Stimulated activated CD4-positive, alpha-beta T cell treated with anti-CD3 and anti-CD28 coated beads, Interleukin-1b, Interleukin-23, amount 100 ng/mL, for 24 hours (primary cell): Measurements from ENCODE around the gene ACSL5.
A peak's percentile ranks its signal among the peaks of the same experiment; 100 is the strongest.
"Not testable (repeated sequence)": the region's sequence is repeated elsewhere in the genome, so short reads cannot be mapped to it uniquely, and the experiment has no call there.

ENCODE experiments used
- DNase-seq, 4 experiments: peaks; one replicate each; pipeline ENCODE4 v3.0.0-alpha.2; 2020; ENCODE audit warnings: low read depth in 4 of 4, low spot score in 1 of 4

Gene ACSL5

DNA sequence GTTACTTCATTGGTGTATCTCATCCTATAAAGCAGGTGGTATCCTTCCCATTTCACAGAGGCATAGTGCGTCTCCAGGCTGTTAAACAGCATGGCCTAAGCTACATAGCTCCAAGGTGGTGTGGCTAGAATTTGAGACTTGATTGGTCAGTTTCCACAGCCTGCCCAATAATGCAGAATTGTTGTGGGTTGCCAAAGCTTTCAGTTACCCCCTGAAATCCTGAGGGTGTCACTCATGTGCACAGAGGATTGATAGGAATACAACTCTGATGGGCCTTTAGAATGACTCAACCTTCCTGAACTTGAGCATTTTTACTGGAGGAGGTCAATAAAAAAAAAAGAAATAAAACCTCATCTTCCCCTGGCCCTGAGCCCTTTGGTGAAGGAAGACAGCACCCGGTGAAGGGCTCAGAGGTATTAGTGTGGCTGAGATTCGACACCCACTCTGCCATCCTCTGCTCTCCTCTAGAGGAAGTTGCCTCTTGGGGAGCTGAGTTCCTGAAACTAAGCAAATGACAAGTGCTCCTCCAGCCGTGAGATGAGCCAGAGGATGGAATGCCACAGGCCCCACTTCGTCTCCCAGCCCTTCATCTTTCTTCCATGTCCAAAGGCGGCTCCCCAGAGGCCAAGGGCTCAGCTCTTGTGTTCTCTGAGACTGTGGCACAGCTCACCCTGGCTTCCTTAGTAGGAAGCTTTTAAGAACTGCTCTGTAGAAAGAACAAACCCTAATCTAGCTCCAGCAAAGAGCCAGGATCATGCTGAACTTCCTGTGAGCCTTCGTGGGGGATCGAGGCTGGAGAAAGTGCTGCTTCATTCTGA, 1.0 kb downstream of the ACSL5 start:
- DNase-seq: peak in 1 of 4 experiments; percentile 3

- peak in 1 of 4 experiments; percentile 20 for DNase-seq
These were observed 1.9 kb downstream of the ACSL5 start for GRCh38 chr10:112375721-112376395.

DNA sequence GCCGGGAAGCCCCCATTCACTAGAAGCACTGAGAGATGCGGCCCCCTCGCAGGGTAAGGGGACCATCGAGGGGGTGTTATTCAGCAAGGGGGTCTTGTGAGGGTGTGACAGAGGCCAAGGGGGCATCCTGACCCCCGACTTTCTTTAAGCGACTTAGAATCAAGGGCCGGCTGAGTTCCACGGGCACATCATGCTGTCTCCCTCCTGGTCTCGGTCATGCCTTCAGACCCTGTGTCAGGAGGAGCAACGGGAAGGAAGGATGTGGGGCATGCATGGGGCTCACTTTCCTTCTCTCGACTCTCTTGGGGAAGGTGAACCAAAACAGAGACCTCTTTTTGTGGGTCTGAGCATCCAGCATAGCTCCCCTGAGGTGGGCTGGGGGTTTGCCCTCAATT, 2.5 kb downstream of the ACSL5 start:
- peak in 1 of 4 experiments; percentile 7 for DNase-seq

DNA sequence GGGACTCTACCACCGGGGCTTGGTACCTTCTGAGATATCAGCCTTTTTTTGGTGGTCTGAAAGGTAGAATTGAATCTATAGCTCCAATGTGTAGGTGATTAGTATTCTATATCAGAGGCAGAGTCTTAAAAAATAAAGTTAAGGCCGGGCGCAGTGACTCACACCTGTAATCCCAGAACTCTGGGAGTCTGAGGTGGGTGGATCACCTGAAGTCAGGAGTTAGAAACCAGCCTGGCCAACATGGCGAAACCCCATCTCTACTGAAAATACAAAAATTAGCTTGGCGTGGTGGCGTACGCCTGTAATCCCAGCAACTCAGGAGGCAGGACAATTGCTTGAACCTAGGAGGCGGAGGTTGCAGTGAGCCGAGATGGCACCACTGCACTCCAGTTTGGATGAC, 3.2 kb downstream of the ACSL5 start:
- DNase-seq: not testable (repeated sequence)

GRCh38 chr10:112379635-112380296, 5.8 kb downstream of the ACSL5 start:
- DNase-seq: no peak

DNA sequence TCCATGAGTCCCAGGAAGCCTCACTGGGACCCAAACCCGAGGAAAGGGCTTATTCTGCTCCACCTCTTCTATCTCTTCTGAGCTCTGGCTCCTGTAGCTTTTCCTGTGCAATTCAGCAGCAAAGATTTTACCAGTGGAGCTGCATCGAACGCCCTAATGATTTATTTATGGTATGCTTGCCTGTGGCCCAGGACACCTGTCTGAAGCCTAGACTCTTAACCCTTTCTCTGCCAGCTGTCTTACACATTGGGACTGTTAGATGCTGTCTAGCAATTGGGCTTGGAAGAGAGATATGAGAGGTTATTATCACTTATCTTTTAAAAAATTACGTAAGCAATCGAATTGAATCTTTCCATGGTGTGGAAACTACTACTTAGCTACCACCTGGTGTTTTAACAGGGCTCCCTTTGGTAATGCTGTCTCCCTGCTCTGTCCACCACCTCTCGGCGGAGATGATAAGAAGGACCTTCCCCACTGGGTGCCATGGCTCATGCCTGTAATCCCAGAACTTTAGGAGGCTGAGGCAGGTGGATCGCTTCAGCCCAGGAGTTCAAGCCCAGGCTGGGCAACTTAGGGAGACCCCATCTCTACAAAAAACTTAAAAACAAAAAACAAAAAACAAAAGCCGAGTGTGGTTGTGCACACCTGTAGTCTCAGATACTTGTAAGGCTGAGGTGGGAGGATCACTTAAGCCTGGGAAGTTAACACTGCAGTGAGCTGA, 8.8 kb downstream of the ACSL5 start:
- DNase-seq: no peak

DNA sequence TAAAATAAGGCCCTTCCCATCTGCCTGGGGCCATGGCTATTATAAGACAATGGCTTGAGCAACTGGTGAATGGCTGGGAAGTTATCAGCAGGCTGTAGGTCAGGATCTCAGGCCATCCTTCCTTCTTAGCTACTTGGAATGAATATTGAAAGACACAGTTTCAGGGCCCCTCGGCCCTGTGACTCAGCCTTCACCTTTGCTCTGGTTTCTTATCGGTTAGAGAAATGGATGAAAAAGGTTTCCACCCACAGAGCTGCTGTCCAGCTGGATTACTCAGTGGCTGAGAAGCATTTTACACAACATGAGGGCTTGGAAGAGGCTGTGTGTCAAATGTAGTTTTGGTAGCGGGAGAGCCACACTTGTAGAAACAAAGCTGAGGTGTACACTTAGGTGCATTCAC, 9.4 kb downstream of the ACSL5 start:
- no peak for DNase-seq

DNA sequence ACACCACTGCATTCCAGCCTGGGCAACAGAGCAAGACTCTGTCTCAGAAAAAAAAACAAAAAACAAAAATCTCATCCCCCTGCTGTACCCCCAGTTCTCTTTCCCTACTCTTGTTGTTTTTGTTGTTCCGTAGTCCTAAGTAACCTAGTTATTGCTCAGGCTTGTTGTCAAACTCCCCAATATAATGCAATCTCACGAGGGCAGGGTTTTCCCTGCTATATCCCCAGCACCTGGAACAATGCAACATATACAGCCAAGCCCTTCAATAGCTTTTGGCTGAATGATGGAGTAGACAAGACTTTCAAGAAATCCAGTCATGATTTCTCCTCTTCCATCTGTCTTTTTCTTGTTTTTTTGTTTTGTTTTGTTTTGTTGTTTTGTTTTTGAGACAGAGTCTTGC, 10.2 kb downstream of the ACSL5 start:
- DNase-seq: no peak

DNA sequence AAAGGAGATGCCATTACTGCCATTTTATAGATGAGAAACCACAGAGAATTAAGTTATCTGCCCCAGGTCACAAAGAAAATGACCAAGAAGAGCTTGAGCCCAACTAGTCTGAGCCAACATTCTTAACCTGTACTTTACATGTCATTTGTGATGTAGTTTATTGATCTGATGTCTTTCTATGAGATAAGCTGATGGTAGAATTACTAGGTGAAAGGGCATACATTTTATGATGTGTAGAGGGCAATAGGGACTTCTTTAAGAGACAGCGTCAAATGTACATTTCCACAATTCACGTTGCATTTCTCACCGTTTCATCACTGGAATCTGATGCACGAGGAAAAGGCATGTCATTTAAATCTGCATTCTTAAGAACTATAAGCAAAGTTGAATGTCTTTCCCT, 11.3 kb downstream of the ACSL5 start:
- no peak for DNase-seq

- not testable (repeated sequence) for DNase-seq
These were observed 14.1 kb downstream of the ACSL5 start for GRCh38 chr10:112388056-112388455.

DNA sequence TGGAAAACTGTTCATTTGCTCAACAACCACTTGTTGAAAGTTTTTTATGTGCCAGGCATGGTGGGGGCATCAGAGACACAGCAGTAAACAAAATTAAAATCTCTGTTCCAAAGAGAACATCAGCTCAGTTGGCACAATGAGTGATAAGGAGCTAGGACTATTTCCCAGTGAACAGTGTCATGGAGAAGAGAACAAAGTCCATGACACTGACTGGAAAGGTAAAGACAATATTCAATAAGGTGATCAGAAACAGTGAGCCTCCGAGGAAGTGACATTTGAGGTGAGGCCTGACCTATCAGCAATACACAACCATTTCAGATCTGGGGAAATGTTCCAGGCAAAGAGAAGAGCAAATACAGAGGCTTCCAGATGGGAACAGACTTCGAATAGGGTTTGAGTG, 14.6 kb downstream of the ACSL5 start:
- no peak for DNase-seq

DNA sequence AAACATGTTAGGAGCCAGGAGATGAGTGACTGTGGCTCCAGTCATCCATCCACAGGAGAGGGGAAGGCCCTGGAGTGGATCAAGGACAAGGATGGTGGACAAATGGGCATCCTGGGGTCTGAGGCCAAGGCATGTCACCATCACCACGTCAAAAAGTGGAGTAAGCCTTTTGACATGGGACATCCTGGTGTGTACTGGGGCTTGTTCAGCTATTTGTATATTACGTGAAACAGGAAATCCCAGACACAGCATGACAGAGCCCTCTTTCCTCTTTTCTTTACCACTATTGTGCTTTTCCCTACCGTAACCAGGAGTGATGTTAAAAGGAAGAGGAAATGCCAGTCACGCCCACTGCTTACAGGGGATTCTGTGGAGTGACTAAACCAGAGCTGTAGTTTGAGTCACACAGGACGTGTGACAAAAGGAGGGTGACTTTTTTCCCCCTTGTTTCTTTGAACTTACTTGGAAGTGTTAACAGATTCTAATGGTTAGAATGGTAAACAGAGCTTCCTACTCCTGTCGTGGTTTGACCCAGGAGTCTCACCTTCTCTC, 15.4 kb downstream of the ACSL5 start:
- DNase-seq: peak in 2 of 4 experiments; percentile 37 to 45

GRCh38 chr10:112390125-112390703, 16.3 kb downstream of the ACSL5 start:
- no peak for DNase-seq

GRCh38 chr10:112393341-112393740, 19.4 kb downstream of the ACSL5 start:
- DNase-seq: no peak

- DNase-seq: no peak
These were observed 19.9 kb downstream of the ACSL5 start for GRCh38 chr10:112393827-112394226.

DNA sequence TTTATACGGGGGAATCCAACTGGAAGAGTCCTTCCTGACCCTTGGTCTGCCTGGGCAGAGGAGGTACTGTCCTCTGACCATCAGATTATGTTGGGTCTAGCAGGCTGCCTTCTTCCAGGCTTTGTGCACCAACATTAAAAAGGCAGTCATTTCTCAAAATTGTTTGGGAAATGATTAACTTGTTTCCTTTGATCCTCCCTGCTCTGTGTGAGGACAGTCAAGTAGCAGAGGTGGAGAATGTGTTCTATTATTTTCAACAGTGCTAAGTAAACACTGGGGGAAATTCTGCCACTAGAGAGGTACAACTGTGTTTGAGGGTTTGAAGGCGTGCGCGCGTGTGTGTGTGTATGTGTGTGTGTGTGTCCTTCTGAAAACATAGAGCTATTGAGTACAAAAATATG, 20.6 kb downstream of the ACSL5 start:
- no peak for DNase-seq

DNA sequence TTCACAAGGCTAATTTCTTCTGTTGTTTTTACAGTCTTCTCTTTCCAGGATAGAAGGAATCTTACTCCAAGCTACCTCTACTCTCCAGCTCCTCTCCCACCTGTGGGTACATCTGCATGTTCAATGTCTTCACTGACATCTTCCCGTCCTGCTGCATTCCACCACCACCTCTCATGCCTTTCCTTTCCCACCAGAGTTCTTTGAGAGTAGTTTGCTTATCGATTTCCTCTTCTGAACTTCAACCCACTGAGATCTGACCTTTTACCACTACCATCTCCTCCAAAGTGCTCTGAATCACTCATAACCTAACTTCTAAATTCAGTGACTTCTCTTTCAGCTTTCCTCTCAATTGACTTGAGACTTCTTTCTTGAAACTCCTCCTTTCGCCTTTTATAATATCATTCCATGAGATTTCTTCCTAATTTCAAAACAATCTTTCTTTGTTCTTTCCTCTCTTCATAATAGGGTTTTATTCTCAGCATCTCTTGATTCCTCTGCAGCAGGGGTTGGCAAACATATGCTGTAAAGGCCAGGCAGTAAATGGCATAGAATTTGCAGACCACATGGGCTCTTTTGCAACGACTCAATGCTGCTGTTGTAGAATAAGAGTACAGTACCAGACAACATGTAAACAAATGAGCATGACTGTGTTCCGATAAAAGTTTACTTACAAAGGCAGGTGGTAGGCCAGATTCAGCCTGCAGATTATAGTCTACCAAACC, 22.1 kb downstream of the ACSL5 start:
- no peak for DNase-seq

- no peak for DNase-seq
These were observed 23.7 kb downstream of the ACSL5 start for GRCh38 chr10:112397592-112397991.

GRCh38 chr10:112402917-112403316, 29.0 kb downstream of the ACSL5 start:
- DNase-seq: no peak

DNA sequence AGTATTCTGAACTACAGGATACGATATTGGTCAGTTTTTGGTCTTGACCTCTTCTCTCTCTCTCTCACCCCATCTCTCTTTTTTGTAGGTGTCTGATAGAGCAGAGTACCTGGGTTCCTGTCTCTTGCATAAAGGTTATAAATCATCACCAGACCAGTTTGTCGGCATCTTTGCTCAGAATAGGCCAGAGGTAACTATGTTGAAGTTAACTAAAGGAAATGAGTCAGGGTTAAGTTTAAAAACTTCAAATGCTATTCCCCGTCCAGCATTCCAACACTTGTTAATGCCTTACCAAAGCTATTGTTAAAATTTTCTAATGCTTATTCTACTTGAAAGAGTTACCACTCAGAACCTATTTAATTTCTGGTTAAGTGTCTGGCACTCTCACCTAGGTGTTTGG, 30.7 kb downstream of the ACSL5 start:
- DNase-seq: no peak
